ENCODE measurements around the gene KRTCAP2. TPM values are rescaled to one million over a fixed set of nuclear protein-coding genes. Genes with fewer than 3 reads are reported as not detected.

The KRTCAP2 gene
- total and polyA plus RNA-seq, 12 donors: 96.1 to 355 (median 129) TPM

GRCh38 chr1:155202731-155203515 lies 29.8 kb upstream of the KRTCAP2 start:
- Histone ChIP-seq H3K4me1 (peaks cover 4 to 17% (median 15%) of the 10 kb centered on the region in 9 donors), H3K27ac (no peak overlapping the region), H3K9me3 (no peaks in the 10 kb centered on the region), H3K4me3 (no peak overlapping the region), H3K27me3 (no peaks in the 10 kb centered on the region), H3K36me3 (peaks cover 0 to 14% (median 0%) of the 10 kb centered on the region in 9 donors)
- no peak for TF ChIP-seq CTCF (IDR thresholded peaks at IDR 0.05)
- DNase-seq: no peak
- ATAC-seq: no peak
- intact Hi-C loops (cut with DNase I): loop anchor here in 1 of 10 donors (10.0 kb wide), 1 partner anchor 392 kb away; no protein-coding TSS in a partner anchor
- 91 to 92% methylated on average over 19 of the region's 19 CpGs for WGBS, 2 donors

GRCh38 chr1:155202198-155202597 lies 29.1 kb upstream of the KRTCAP2 start:
- no peak overlapping the region for H3K27ac ChIP-seq
- DNase-seq: no peak
- TF ChIP-seq CTCF (IDR thresholded peaks at IDR 0.05): no peak
- peaks cover 0 to 19% (median 0%) of the 10 kb centered on the region in 9 donors for H3K36me3 ChIP-seq
- peaks cover 0 to 10% (median 7%) of the 10 kb centered on the region in 9 donors for H3K4me1 ChIP-seq
- H3K9me3 ChIP-seq: no peaks in the 10 kb centered on the region
- ATAC-seq: no peak
- H3K4me3 ChIP-seq: no peak overlapping the region
- no peaks in the 10 kb centered on the region for H3K27me3 ChIP-seq
- intact Hi-C loops (cut with DNase I): loop anchor here in 1 of 10 donors (10.0 kb wide), 1 partner anchor 393 kb away; no protein-coding TSS in a partner anchor
- 93 to 97% methylated on average over 7 of the region's 7 CpGs for WGBS, 2 donors

GRCh38 chr1:155200920-155201319 lies 27.8 kb upstream of the KRTCAP2 start:
- peaks cover 0 to 24% (median 0%) of the 10 kb centered on the region in 9 donors for H3K36me3 ChIP-seq
- H3K9me3 ChIP-seq: no peaks in the 10 kb centered on the region
- no peak for TF ChIP-seq CTCF (IDR thresholded peaks at IDR 0.05)
- DNase-seq: no peak
- peaks cover 0 to 4% (median 0%) of the 10 kb centered on the region in 9 donors for H3K4me1 ChIP-seq
- WGBS, 2 donors: 91 to 92% methylated on average over 5 of the region's 5 CpGs
- H3K27ac ChIP-seq: no peak overlapping the region
- ATAC-seq: no peak
- no peak overlapping the region for H3K4me3 ChIP-seq
- H3K27me3 ChIP-seq: no peaks in the 10 kb centered on the region
- intact Hi-C loops (cut with DNase I): loop anchor here in 1 of 10 donors (10.0 kb wide), 1 partner anchor 394 kb away; no protein-coding TSS in a partner anchor

GRCh38 chr1:155199792-155200191 lies 26.7 kb upstream of the KRTCAP2 start:
- ATAC-seq (no peak), DNase-seq (no peak)
- Histone ChIP-seq H3K4me1 (peaks cover 5 to 15% (median 9%) of the 10 kb centered on the region in 9 donors), H3K36me3 (peaks cover 0 to 24% (median 0%) of the 10 kb centered on the region in 9 donors), H3K27me3 (no peaks in the 10 kb centered on the region), H3K9me3 (no peaks in the 10 kb centered on the region), H3K4me3 (no peak overlapping the region), H3K27ac (no peak overlapping the region)
- no peak for TF ChIP-seq CTCF (IDR thresholded peaks at IDR 0.05)
- 92% methylated on average over 4 of the region's 4 CpGs for WGBS, 2 donors
- intact Hi-C loops (cut with DNase I): loop anchor here in 1 of 10 donors (10.0 kb wide), 1 partner anchor 395 kb away; no protein-coding TSS in a partner anchor
